ENCODE results near the gene MCM9. TPM values are rescaled to one million over a fixed set of nuclear protein-coding genes. Genes with fewer than 3 reads are reported as not detected.
"Not testable (repeated sequence)": the region's sequence is repeated elsewhere in the genome, so short reads cannot be mapped to it uniquely, and the experiment has no call there.

The MCM9 gene
- total RNA-seq, 6 experiments from 2014 or later, result 4.3 to 7.6 (median 6.9) TPM

DNA sequence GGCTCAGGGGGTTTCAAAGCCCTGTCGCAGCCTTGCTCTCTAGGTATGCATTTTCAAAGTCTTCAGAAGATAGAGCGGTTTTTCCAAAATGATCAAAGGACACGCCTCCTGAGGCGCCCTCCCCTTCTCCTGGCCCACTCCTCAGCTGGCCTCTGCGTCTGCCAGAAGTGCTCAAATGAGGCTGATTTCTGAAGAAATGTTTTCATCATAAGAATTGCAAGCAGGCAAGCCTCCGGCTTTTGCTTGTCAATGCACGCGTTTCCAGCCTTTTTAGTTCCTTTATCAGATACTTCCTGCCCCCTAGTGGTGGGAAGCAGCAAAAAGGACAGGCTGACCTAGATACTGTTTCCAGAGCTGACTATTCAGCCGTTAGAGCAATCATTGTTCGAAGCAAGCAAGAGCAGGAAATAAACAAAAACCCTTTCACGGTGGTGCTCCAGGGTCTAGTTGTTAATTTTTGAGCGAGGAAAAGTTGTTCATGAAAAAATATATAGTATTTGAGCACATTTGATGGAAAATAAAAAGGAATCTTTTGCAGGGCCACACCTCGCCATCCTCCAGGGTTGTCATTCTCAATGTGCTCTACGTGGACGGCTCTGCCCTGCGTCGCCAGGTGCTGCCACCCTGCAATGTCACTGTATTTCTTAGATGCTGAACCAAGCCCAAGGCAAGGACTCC is 134.4 kb downstream of the MCM9 start:
- no peaks in the 10 kb centered on the region for H3K36me3 ChIP-seq
- DNase-seq, result peak; percentile 62 to 80 (median 66)
- TF ChIP-seq, protein P1, sequence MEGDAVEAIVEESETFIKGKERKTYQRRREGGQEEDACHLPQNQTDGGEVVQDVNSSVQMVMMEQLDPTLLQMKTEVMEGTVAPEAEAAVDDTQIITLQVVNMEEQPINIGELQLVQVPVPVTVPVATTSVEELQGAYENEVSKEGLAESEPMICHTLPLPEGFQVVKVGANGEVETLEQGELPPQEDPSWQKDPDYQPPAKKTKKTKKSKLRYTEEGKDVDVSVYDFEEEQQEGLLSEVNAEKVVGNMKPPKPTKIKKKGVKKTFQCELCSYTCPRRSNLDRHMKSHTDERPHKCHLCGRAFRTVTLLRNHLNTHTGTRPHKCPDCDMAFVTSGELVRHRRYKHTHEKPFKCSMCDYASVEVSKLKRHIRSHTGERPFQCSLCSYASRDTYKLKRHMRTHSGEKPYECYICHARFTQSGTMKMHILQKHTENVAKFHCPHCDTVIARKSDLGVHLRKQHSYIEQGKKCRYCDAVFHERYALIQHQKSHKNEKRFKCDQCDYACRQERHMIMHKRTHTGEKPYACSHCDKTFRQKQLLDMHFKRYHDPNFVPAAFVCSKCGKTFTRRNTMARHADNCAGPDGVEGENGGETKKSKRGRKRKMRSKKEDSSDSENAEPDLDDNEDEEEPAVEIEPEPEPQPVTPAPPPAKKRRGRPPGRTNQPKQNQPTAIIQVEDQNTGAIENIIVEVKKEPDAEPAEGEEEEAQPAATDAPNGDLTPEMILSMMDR (IDR thresholded peaks at IDR 0.05), result peak; percentile 82 to 90 (median 89)
- no peak for TF ChIP-seq POLR2A (IDR thresholded peaks at IDR 0.05)
- 17% methylated on average over 16 of the region's 17 CpGs for WGBS (ENCODE audit: insufficient coverage, low coverage, low lambda C conversion rate, missing lambda C conversion rate)
- peaks cover 0 to 4% (median 0%) of the 10 kb centered on the region in 4 donors for H3K4me1 ChIP-seq
- ATAC-seq, result peak; percentile 95 to 100 (median 98)
- no peaks in the 10 kb centered on the region for H3K27me3 ChIP-seq
- H3K4me3 ChIP-seq, result no peak overlapping the region
- intact Hi-C loops (cut with DNase I), result no loop called here
- H3K27ac ChIP-seq, result no peak overlapping the region
- H3K9me3 ChIP-seq, result no peaks in the 10 kb centered on the region

DNA sequence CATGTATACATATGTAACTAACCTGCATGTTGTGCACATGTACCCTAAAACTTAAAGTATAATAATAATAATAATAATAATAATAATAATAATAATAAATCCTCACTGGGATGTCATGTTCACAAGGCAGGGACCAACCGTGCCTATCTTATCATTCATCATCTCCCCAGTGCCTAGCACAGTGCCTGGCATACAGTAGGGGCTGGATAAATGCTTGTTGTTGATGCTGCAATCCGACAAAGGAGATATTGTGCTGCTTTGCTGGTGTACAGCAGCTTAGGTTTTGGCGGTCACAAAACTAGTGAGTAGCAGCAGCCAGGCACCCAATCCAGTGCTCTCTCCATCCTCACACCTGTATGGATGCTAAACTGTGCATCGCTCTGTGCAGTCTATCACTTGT is 135.1 kb downstream of the MCM9 start:
- intact Hi-C loops (cut with DNase I), result no loop called here
- Histone ChIP-seq H3K36me3 (no peaks in the 10 kb centered on the region), H3K27ac (no peak overlapping the region), H3K27me3 (no peaks in the 10 kb centered on the region), H3K9me3 (no peaks in the 10 kb centered on the region), H3K4me1 (peaks cover 0 to 4% (median 0%) of the 10 kb centered on the region in 4 donors), H3K4me3 (no peak overlapping the region)
- no peak for TF ChIP-seq POLR2A (IDR thresholded peaks at IDR 0.05)
- TF ChIP-seq, protein P1 (IDR thresholded peaks at IDR 0.05), result no peak
- DNase-seq (no peak), ATAC-seq (no peak)
- 82% methylated on average over 4 of the region's 4 CpGs for WGBS (ENCODE audit: insufficient coverage, low coverage, low lambda C conversion rate, missing lambda C conversion rate)

DNA sequence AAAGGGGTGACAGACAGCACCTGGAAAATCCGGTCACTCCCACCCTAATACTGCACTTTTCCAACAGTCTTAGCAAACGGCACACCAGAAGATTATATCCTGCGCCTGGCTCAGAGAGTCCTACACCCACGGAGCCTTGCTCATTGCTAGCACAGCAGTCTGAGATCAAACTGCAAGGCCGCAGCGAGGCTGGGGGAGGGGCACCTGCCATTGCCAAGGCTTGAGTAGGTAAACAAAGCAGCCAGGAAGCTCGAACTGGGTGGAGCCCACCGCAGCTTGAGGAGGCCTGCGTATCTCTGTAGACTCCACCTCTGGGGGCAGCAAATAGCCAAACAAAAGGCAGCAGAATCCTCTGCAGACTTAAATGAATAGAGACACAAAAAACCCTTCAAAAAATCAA is 138.4 kb downstream of the MCM9 start:
- H3K4me3 ChIP-seq; H3K27me3 ChIP-seq; DNase-seq; H3K36me3 ChIP-seq; H3K27ac ChIP-seq; H3K9me3 ChIP-seq; intact Hi-C loops (cut with DNase I); H3K4me1 ChIP-seq; ATAC-seq: not testable (repeated sequence)
- WGBS (ENCODE audit: insufficient coverage, low coverage, low lambda C conversion rate, missing lambda C conversion rate), result 80% methylated on average over 2 of the region's 9 CpGs

DNA sequence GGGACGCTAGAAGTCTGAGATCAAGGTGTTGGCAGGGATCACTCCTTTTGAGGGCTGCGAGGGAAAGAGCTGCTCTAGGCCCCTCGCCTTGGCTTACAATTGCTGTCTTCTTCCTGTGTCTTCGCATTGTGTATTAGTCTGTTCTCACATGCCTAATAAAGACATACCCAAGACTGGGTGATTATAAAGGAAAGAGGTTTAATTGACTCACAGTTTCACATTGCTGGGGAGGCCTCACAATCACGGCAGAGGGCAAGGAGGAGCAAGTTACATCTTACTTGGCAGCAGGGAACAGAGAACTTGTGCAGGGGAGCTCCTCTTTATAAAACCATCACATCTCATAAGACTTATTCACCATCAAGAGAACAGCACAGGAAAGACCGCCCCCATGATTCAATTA is 143.5 kb downstream of the MCM9 start:
- DNase-seq (no peak), ATAC-seq (no peak)
- WGBS (ENCODE audit: insufficient coverage, low coverage, low lambda C conversion rate, missing lambda C conversion rate), result 80% methylated on average over 6 of the region's 6 CpGs
- H3K4me1 ChIP-seq, result no peaks in the 10 kb centered on the region
- TF ChIP-seq POLR2A (IDR thresholded peaks at IDR 0.05), result no peak
- TF ChIP-seq, protein P1 (IDR thresholded peaks at IDR 0.05), result no peak
- intact Hi-C loops (cut with DNase I), result no loop called here
- no peaks in the 10 kb centered on the region for H3K27me3 ChIP-seq
- H3K4me3 ChIP-seq, result no peak overlapping the region
- H3K9me3 ChIP-seq, result no peaks in the 10 kb centered on the region
- no peak overlapping the region for H3K27ac ChIP-seq
- H3K36me3 ChIP-seq, result no peaks in the 10 kb centered on the region

DNA sequence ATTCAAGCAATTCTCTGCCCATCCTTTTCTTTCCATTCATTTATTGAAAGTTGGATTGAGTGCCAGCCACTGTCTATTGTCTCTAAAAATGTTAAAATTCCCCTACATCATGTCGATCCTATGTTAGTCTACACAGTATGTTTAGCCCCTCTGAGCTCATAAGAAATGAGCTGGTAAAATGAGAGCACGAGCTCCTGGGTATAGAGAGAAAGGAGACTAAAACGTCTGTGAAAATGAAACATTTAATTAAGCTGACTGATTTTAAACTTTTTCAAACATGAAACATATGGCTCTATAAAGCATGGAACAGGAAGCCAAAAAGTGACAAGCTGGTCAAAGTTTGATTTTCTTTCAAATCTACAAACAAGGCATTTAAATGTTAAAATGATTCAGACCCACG is 145.0 kb downstream of the MCM9 start:
- no peaks in the 10 kb centered on the region for H3K4me1 ChIP-seq

More for the DNA sequence above, 145.0 kb downstream of the MCM9 start:
- Histone ChIP-seq H3K27ac (no peak overlapping the region), H3K36me3 (no peaks in the 10 kb centered on the region), H3K4me3 (no peak overlapping the region), H3K9me3 (no peaks in the 10 kb centered on the region), H3K27me3 (no peaks in the 10 kb centered on the region)
- no peak for ATAC-seq
- intact Hi-C loops (cut with DNase I), result no loop called here
- TF ChIP-seq, protein P1 (IDR thresholded peaks at IDR 0.05), result no peak
- no peak for TF ChIP-seq POLR2A (IDR thresholded peaks at IDR 0.05)
- no peak for DNase-seq
- WGBS (ENCODE audit: insufficient coverage, low coverage, low lambda C conversion rate, missing lambda C conversion rate), result 73% methylated on average over 4 of the region's 4 CpGs

Data from right lobe of liver (tissue), 6 donors.